H9 (cell line): ENCODE data around the gene BMP8A. TPM values are rescaled to one million over a fixed set of nuclear protein-coding genes. Genes with fewer than 3 reads are reported as not detected.

Experiments used
- DNase-seq: peaks from one replicate; pipeline ENCODE4 v3.0.0-alpha.2; 2017
- H2AFZ ChIP-seq: one replicate; pipeline ENCODE4 v1.6.1; 2013; ENCODE audit warnings: mild to moderate bottlenecking, low read length, control low read depth, moderate library complexity
- H2AK5ac ChIP-seq: 2 replicates; pipeline ENCODE4 v1.6.1; 2013; ENCODE audit warnings: low read length, control low read depth, mixed read lengths; ENCODE audit not compliant: insufficient read length
- H2BK120ac ChIP-seq: one replicate; pipeline ENCODE4 v1.6.1; 2013; ENCODE audit warnings: low read depth, mild to moderate bottlenecking, low read length, control low read depth, inconsistent platforms; ENCODE audit not compliant: poor library complexity, severe bottlenecking
- H2BK12ac ChIP-seq: 2 replicates; pipeline ENCODE4 v1.6.1; 2013; ENCODE audit warnings: low read length, control low read depth, mixed read lengths, low read depth; ENCODE audit not compliant: insufficient read length
- H2BK15ac ChIP-seq: 2 replicates; pipeline ENCODE4 v1.6.1; 2013; ENCODE audit warnings: low read depth, low read length, control low read depth
- H2BK20ac ChIP-seq: one replicate; pipeline ENCODE4 v1.6.1; 2013; ENCODE audit warnings: low read depth, mild to moderate bottlenecking, low read length, control low read depth, inconsistent platforms; ENCODE audit not compliant: poor library complexity, severe bottlenecking
- H2BK5ac ChIP-seq: 2 replicates; pipeline ENCODE4 v1.6.1; 2013; ENCODE audit warnings: low read length, control low read depth, mixed read lengths; ENCODE audit not compliant: insufficient read length
- H3K14ac ChIP-seq: 2 replicates; pipeline ENCODE4 v1.6.1; 2013; ENCODE audit warnings: low read length, control low read depth; ENCODE audit not compliant: insufficient read depth
- H3K18ac ChIP-seq: 2 replicates; pipeline ENCODE4 v1.6.1; 2013; ENCODE audit warnings: low read depth, mild to moderate bottlenecking, mixed read lengths, low read length, control low read depth; ENCODE audit not compliant: insufficient read length
- H3K23ac ChIP-seq: 2 replicates; pipeline ENCODE4 v1.6.1; 2013; ENCODE audit warnings: low read length, control low read depth, mixed read lengths, low read depth; ENCODE audit not compliant: insufficient read length
- H3K23me2 ChIP-seq: 2 replicates; pipeline ENCODE4 v1.6.1; 2013; ENCODE audit warnings: low read depth, mild to moderate bottlenecking, mixed read lengths, low read length, control low read depth; ENCODE audit not compliant: insufficient read length, poor library complexity, severe bottlenecking
- H3K27ac ChIP-seq: 2 replicates; pipeline ENCODE4 v1.5.1; 2013; ENCODE audit warnings: low read length, control low read depth, mixed read lengths, low read depth; ENCODE audit not compliant: insufficient read length
- H3K27me3 ChIP-seq: 2 replicates; pipeline ENCODE4 v1.6.1; 2013; ENCODE audit warnings: low read length, control low read depth, inconsistent platforms; ENCODE audit not compliant: insufficient read depth
- H3K4ac ChIP-seq: 2 replicates; pipeline ENCODE4 v1.6.1; 2013; ENCODE audit warnings: low read depth, mild to moderate bottlenecking, control low read depth, inconsistent platforms, low read length, moderate library complexity
- H3K4me1 ChIP-seq: 2 replicates; pipeline ENCODE4 v1.6.1; 2013; ENCODE audit warnings: low read length, control low read depth, inconsistent platforms; ENCODE audit not compliant: insufficient read depth
- H3K4me2 ChIP-seq: 2 replicates; pipeline ENCODE4 v1.6.1; 2013; ENCODE audit warnings: low read length, control low read depth, mixed read lengths; ENCODE audit not compliant: insufficient read length, insufficient read depth
- H3K56ac ChIP-seq: 2 replicates; pipeline ENCODE4 v1.6.1; 2013; ENCODE audit warnings: low read depth, mild to moderate bottlenecking, mixed read lengths, low read length, control low read depth; ENCODE audit not compliant: insufficient read length
- H3K79me1 ChIP-seq: 2 replicates; pipeline ENCODE4 v1.6.1; 2013; ENCODE audit warnings: low read depth, mild to moderate bottlenecking, moderate library complexity, low read length, control low read depth, inconsistent platforms; ENCODE audit not compliant: insufficient read depth, poor library complexity, severe bottlenecking
- H3K79me2 ChIP-seq: 2 replicates; pipeline ENCODE4 v1.6.1; 2013; ENCODE audit warnings: low read length, control low read depth, inconsistent platforms; ENCODE audit not compliant: insufficient read depth
- H3K9ac ChIP-seq: 2 replicates; pipeline ENCODE4 v1.6.1; 2013; ENCODE audit warnings: low read length, control low read depth, mixed read lengths; ENCODE audit not compliant: insufficient read length; ENCODE audit errors: extremely low read depth
- H3K9me3 ChIP-seq: one replicate; pipeline ENCODE4 v1.6.1; 2013; ENCODE audit warnings: low read depth, low read length, inconsistent platforms; ENCODE audit not compliant: control insufficient read depth
- H3T11ph ChIP-seq: one replicate; pipeline ENCODE4 v1.6.1; 2013; ENCODE audit warnings: mild to moderate bottlenecking, low read length, control low read depth, inconsistent platforms
- H4K20me1 ChIP-seq: one replicate; pipeline ENCODE4 v1.6.1; 2013; ENCODE audit not compliant: control insufficient read depth, insufficient read length, insufficient read depth
- H4K5ac ChIP-seq: 2 replicates; pipeline ENCODE4 v1.6.1; 2013; ENCODE audit warnings: low read depth, mild to moderate bottlenecking, mixed read lengths, low read length, control low read depth; ENCODE audit not compliant: insufficient read length
- H4K8ac ChIP-seq: replicated peaks from 2 replicates; pipeline ENCODE4 v1.6.1; 2013; ENCODE audit warnings: low read length, control low read depth, mixed read lengths, low read depth; ENCODE audit not compliant: insufficient read length
- H4K91ac ChIP-seq: 2 replicates; pipeline ENCODE4 v1.6.1; 2013; ENCODE audit warnings: low read depth, mild to moderate bottlenecking, moderate library complexity, mixed read lengths, low read length, control low read depth; ENCODE audit not compliant: insufficient read length
- H3K27ac Mint-ChIP-seq, 3 experiments: 2 replicates in 2 of 3; 3 replicates in 1 of 3; pipeline ENCODE4 v1.8.0; 2020 to 2021; ENCODE audit warnings: mixed read lengths in 3 of 3, mild to moderate bottlenecking in 1 of 3, moderate library complexity in 1 of 3
- H3K27me3 Mint-ChIP-seq: 2 replicates; pipeline ENCODE4 v1.8.0; 2021; ENCODE audit warnings: low read depth, mild to moderate bottlenecking, moderate library complexity, mixed read lengths
- H3K36me3 Mint-ChIP-seq, 3 experiments: 2 replicates in 2 of 3; 3 replicates in 1 of 3; pipeline ENCODE4 v1.8.0; 2020 to 2021; ENCODE audit warnings: low read depth in 3 of 3, mixed read lengths in 3 of 3; ENCODE audit not compliant: insufficient read depth in 1 of 3
- H3K4me1 Mint-ChIP-seq, 2 experiments: 2 replicates each; pipeline ENCODE4 v1.8.0; 2020; ENCODE audit warnings: mixed read lengths in 2 of 2
- H3K4me3 Mint-ChIP-seq, 2 experiments: 2 replicates in 1 of 2; 3 replicates in 1 of 2; pipeline ENCODE4 v1.8.0; 2020 to 2021; ENCODE audit warnings: mild to moderate bottlenecking in 2 of 2, mixed read lengths in 2 of 2, moderate library complexity in 1 of 2
- H3K9me3 Mint-ChIP-seq, 2 experiments: 2 replicates in 1 of 2; 3 replicates in 1 of 2; pipeline ENCODE4 v1.8.0; 2020; ENCODE audit warnings: mild to moderate bottlenecking in 2 of 2, mixed read lengths in 2 of 2, moderate library complexity in 1 of 2
- CTCF ChIP-seq: fragments of 200-600 bp; sonication (generic); conservative IDR thresholded peaks from 3 replicates; pipeline ENCODE4 v1.8.0; 2021; ENCODE audit warnings: antibody characterized with exemption, mild to moderate bottlenecking
- WGBS: extraction: QIAGEN DNeasy Blood & Tissue Kit; methylation state at CpG from one replicate; pipeline ENCODE4 v1.1.7; 2013; ENCODE audit warnings: missing lambda C conversion rate, low lambda C conversion rate, mixed read lengths; ENCODE audit not compliant: insufficient read length; ENCODE audit errors: extremely low coverage; 5-methylcytosine and 5-hydroxymethylcytosine counted together
- total RNA-seq: library from RNA; stranded (reverse); gene quantifications from 2 replicates; pipeline ENCODE4 v1.2.1, GENCODE V29; 2021

The BMP8A gene
- total RNA-seq, 1 experiment from 2014 or later, result 0.52 TPM

DNA sequence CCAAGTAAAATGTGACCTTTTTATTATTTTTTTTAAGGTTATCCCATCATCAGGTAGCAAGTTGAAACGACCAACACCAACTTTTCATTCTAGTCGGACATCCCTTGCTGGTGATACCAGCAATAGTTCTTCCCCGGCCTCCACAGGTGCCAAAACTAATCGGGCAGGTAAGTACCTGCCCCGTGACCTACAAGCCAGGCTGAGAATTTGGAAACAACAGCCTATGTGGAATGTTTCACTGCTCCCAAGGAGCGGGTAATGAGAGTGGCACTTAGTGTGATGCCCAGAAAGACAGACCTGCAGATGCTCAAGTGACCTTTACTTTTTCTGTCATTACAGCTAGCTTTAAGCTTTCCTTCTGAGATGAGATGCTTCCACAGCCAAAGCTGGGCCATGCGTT lies 6.9 kb upstream of the BMP8A start:
- Histone ChIP-seq H4K20me1 (no peaks in the 10 kb centered on the region), H4K91ac (no peak overlapping the region), H3K27ac (no peak overlapping the region), H3K23ac (no peak overlapping the region), H2AK5ac (no peak overlapping the region), H2BK15ac (no peak overlapping the region), H3K79me1 (no peaks in the 10 kb centered on the region), H3K27me3 (no peaks in the 10 kb centered on the region; the same call in 1 of the 2 replicates), H2BK5ac (no peak overlapping the region), H4K8ac (no peak overlapping the region), H3T11ph (no peak overlapping the region), H3K79me2 (no peaks in the 10 kb centered on the region), H3K4me2 (no peak overlapping the region), H3K4ac (no peak overlapping the region), H3K23me2 (no peaks in the 10 kb centered on the region), H2BK120ac (no peak overlapping the region), H3K9me3 (no peaks in the 10 kb centered on the region), H3K9ac (no peak overlapping the region), H2BK20ac (no peak overlapping the region), H2BK12ac (no peak overlapping the region), H3K14ac (no peak overlapping the region), H4K5ac (no peak overlapping the region), H3K56ac (no peak overlapping the region), H3K18ac (no peak overlapping the region), H3K4me1 (no peaks in the 10 kb centered on the region), H2AFZ (no peak overlapping the region)
- Mint-ChIP-seq H3K4me1 (no peaks in the 10 kb centered on the region), H3K27ac (no peak overlapping the region), H3K36me3 (peaks cover 37 to 70% (median 60%) of the 10 kb centered on the region in 3 experiments; a peak in 6 of 7 replicates), H3K4me3 (no peak overlapping the region), H3K27me3 (peaks cover 8% of the 10 kb centered on the region), H3K9me3 (no peaks in the 10 kb centered on the region)
- WGBS, result no CpG with 5 or more reads among the region's 7 CpGs
- no peak for DNase-seq
- TF ChIP-seq CTCF, result no peak
